ENCODE results near the gene RAN.
"Not testable (repeated sequence)": the region's sequence is repeated elsewhere in the genome, so short reads cannot be mapped to it uniquely, and the experiment has no call there.

Gene RAN

DNA sequence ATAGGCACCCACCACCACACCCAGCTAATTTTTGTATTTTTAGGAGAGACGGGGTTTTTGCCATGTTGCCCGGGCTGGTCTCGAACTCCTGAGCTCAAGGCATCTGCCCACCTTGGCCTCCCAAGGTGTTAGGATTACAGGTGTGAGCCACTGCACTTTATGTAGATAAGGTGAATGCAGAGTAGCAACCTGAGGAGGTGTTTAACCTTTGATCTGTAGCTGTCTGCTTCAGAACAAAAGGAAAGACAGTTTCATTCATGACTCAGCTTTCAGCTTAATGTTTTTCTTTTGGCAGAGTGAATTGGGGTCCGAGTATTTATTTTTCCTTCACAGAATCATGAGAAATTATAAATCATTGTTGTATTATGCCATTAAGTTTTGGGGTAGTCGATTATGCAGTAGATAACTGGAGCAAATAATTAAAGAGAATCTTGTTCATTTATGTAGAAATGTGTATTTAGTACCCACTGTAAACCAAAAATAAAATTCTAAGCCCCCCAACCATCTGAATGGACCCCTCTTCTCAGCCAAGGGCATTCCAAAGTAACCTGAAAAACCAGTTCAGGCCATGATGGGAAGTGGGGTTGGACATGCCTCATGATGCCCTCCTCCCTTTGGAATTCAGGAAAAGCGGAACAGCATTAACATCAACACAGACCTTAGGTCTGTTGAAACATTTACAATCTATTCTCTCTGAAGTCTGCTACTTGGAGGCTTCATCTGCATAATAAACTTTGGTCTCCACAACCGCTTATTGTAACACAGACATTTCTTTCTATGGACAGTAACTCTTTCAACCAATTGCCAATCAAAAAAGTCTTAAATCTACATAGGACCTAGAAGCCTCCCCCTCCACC is 22.1 kb upstream of the RAN start:
- DNase-seq (ENCODE audit: low read depth in 2 of 2), result no peak

GRCh38 chr12:130850418-130851021 is 21.3 kb upstream of the RAN start:
- no peak for DNase-seq (ENCODE audit: low read depth in 2 of 2)

DNA sequence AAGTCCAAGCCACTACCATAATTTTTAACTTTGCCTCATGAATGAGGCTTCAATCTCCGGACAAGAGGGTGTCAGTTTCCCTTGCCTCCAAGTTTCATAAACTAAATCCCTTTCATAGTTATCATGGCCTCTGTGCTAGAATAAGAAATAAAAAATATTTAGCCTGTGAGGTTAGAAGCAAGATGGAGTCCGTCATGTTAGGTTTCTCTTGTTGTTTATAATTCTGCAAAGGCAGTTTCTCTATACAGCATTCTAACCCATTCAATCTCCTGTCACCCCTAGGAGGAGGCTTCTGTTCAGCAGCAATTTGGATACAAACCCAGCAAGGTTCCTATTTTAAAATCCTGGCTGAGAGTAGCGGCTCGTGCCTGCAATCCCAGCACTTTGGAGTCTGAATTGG is 15.8 kb upstream of the RAN start:
- DNase-seq (ENCODE audit: low read depth in 2 of 2), result no peak

DNA sequence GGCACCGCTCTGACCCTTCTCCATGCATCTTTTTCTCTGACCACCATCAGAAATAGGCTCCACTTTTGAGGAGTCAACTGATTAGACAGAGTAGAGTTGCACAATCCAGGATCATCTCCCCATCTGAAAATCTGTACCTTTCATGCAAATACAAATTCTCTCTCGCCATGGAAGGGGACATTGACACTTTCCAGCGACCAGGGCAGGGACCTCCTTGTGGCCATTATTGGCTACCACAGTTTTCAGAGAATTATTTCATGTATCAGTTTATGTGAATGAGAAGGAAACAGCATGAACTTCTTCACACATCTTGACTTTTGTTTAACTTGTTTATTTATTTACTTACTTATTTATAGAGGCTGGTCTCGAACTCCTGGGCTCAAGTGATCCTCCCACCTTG is 13.8 kb upstream of the RAN start:
- DNase-seq (ENCODE audit: low read depth in 2 of 2), result no peak

GRCh38 chr12:130859161-130859560 is 12.7 kb upstream of the RAN start:
- no peak for DNase-seq (ENCODE audit: low read depth in 2 of 2)

DNA sequence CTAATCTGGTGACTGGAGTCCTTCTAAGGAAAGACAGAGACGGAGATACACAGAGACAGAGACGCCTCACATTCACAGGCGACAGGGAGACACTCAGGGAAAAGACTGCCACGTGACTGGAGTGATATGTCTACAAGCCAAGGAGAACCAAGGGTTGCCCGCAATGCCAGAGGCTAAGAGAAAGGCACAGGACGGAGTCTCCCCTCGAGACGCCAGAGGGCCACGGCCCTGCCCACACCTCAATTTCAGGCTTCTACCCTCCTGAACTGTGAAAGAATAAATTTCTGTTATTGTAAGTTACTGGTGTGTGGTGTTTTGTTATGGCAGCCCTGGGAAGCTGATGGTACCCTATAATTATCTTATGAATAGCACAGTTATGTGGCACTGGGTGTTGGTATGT is 11.6 kb upstream of the RAN start:
- no peak for DNase-seq (ENCODE audit: low read depth in 2 of 2)

- no peak for DNase-seq (ENCODE audit: low read depth in 2 of 2)
These were observed 9.7 kb upstream of the RAN start for GRCh38 chr12:130862161-130862560.

GRCh38 chr12:130862771-130863170 is 9.1 kb upstream of the RAN start:
- DNase-seq (ENCODE audit: low read depth in 2 of 2), result not testable (repeated sequence)

GRCh38 chr12:130863298-130863697 is 8.6 kb upstream of the RAN start:
- no peak for DNase-seq (ENCODE audit: low read depth in 2 of 2)

- DNase-seq (ENCODE audit: low read depth in 2 of 2), result no peak
These were observed 3.5 kb upstream of the RAN start for GRCh38 chr12:130868412-130868811.

- peak; percentile 40 to 57 for DNase-seq (ENCODE audit: low read depth in 2 of 2)
These were observed 1.2 kb upstream of the RAN start for GRCh38 chr12:130870442-130871285.

DNA sequence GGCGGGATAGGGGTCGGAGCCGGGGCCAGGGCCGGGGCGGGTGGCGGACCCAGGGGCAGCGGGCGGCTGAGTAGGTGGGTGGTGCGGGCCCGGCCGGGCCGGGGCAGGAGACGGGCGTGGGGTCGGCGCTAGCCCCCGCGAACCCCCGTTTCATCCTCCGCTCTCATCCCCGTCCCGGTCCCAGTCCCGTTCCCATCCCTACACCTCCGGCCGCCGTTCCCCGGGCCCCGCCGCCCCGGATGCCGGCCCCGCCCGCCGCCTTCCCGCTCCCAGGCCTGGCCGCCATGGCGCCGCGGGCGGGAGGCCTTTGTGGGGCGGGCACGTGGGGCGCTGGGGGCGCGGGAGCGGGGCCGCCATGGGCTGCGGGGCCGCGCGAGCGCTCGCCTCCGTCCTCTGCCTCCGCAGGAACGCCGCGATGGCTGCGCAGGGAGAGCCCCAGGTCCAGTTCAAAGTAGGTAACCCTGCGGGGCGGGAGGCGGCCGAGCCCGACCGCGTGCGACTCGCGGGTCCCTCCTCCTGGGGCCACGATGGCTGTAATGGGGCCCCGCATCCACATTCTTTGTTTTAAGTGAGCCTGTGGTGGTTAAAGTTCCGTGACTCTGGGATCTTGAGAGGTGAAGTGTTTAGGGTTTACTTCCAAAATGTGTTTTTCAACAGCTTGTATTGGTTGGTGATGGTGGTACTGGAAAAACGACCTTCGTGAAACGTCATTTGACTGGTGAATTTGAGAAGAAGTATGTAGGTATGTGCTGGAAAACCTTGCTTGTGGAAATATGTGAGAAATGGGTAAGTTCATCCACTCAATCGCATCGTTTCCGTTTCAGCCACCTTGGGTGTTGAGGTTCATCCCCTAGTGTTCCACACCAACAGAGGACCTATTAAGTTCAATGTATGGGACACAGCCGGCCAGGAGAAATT is 572 bp downstream of the RAN start:
- peak in 1 of 2 experiments; percentile 18 for DNase-seq (ENCODE audit: low read depth in 2 of 2)

- DNase-seq (ENCODE audit: low read depth in 2 of 2), result no peak
These were observed 1.4 kb downstream of the RAN start for GRCh38 chr12:130873106-130873795.

DNA sequence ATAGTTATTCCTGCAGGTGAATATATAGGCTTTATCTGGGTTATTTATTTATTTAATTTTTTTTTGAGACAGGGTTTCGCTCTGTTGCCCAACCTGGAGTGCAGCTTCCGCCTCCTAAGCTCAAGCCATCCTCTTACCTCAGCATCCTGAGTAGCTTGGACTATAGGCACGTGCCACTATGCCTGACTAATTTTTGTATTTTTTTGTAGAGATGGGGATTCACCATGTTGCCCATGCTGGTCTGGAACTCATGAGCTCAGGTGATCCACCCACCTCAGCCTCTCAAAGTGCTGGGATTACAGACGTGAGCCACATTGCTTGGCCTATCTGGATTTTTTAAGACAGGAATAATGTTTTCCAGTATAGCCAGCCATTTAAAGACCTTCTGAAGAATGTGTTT is 2.0 kb downstream of the RAN start:
- DNase-seq (ENCODE audit: low read depth in 2 of 2), result no peak

DNA sequence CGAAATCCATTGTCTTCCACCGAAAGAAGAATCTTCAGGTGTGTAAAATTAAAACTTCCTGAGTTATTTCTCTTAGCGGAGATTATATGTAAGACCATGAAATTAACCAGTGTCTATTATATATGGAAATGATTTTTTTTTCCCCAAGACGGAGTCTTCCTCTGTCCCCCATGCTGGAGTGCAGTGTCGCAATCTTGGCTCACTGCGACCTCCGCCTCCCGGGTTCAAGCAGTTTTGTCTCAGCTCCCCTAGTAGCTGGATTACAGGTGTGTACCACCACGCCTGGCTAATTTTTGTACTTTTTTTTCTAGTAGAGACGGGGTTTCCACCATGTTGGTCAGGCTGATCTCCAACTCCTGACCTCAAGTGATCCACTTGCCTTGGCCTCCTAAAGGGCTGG is 2.8 kb downstream of the RAN start:
- no peak for DNase-seq (ENCODE audit: low read depth in 2 of 2)

DNA sequence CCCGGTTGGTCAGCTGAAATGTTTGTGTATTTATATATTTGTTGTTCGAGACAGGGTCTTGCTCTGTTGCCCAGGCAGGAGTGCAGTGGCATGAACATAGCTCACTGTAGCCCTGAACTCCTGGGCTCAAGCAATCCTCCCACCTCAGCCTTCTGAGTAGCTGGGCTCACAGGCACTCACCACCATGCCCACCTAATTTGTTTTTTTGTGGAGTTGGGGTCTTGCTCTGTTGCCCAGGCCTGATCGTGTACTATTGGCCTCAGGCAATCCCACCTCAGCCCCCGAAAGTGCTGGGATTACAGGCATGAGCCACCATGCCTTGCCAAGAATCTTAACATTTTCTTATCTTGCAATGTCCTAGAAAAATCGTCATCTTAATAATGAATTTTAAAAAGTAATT is 3.3 kb downstream of the RAN start:
- no peak for DNase-seq (ENCODE audit: low read depth in 2 of 2)

DNA sequence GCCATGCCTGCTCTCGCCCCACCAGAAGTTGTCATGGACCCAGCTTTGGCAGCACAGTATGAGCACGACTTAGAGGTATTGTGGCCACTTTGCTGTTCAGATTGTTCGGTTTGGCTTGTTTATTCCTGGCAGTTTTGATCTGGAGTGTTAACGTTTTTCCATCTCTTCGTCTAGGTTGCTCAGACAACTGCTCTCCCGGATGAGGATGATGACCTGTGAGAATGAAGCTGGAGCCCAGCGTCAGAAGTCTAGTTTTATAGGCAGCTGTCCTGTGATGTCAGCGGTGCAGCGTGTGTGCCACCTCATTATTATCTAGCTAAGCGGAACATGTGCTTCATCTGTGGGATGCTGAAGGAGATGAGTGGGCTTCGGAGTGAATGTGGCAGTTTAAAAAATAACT is 3.8 kb downstream of the RAN start:
- not testable (repeated sequence) for DNase-seq (ENCODE audit: low read depth in 2 of 2)

DNA sequence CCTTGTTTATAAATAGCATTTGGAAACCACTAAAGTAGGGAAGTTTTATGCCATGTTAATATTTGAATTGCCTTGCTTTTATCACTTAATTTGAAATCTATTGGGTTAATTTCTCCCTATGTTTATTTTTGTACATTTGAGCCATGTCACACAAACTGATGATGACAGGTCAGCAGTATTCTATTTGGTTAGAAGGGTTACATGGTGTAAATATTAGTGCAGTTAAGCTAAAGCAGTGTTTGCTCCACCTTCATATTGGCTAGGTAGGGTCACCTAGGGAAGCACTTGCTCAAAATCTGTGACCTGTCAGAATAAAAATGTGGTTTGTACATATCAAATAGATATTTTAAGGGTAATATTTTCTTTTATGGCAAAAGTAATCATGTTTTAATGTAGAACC is 4.4 kb downstream of the RAN start:
- DNase-seq (ENCODE audit: low read depth in 2 of 2), result no peak

DNA sequence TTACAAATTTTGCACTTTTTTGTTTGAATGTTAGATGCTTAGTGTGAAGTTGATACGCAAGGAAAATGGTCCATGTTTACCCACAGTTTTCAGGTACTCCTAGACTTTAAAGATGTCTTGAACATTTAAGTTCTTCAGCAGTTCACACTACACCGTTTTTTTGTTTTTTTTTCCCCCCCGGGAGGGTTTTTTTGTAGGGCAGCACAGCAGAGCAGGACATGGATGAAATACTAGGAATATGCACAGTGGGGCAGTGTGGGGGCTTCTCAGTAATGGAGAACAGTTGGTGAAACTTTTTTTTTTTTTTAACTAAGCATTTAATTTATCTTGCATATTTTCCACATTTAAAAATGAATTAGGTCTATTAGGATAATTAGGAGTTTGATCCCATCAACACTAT is 4.9 kb downstream of the RAN start:
- DNase-seq (ENCODE audit: low read depth in 2 of 2), result no peak

GRCh38 chr12:130877333-130877732 is 5.5 kb downstream of the RAN start:
- no peak for DNase-seq (ENCODE audit: low read depth in 2 of 2)

Measured in stimulated activated CD4-positive, alpha-beta T cell treated with anti-CD3 and anti-CD28 coated beads, Interleukin-12 subunit alpha, Interleukin-12 subunit beta, amount 100 ng/mL, for 24 hours (primary cell).